Tibial nerve (tissue), 3 donors: ENCODE measurements around the gene INHA.

Experiments used
- CTCF ChIP-seq, 5 experiments: fragments of 200-600 bp in 3 of 5; fragments of 450-650 bp in 2 of 5; sonication (generic) in 3 of 5; IDR thresholded peaks; one replicate each; pipeline ENCODE4 v1.5.1; 2016 to 2019; ENCODE audit warnings: antibody characterized with exemption in 5 of 5, mild to moderate bottlenecking in 3 of 5, moderate library complexity in 2 of 5
- POLR2A ChIP-seq, 2 donors: fragments of 450-650 bp; IDR thresholded peaks; one replicate each; pipeline ENCODE4 v1.6.1; 2017; ENCODE audit warnings: antibody characterized with exemption in 2 of 2, mild to moderate bottlenecking in 2 of 2, moderate library complexity in 2 of 2

GRCh38 chr2:219523031-219523671, 49.0 kb upstream of the INHA start:
- TF ChIP-seq CTCF (IDR thresholded peaks at IDR 0.05) (no peak), POLR2A (IDR thresholded peaks at IDR 0.05) (no peak)
